Fibroblast of lung (primary cell): Measurements from ENCODE around the gene LTBP4. TPM values are rescaled to one million over a fixed set of nuclear protein-coding genes. Genes with fewer than 3 reads are reported as not detected.

Experiments used
- DNase-seq, 2 donors: peaks; one replicate each; pipeline versions ENCODE4 v3.0.0 to v3.0.0-alpha.2; 2010; ENCODE audit warnings: low read depth in 2 of 2
- H2AFZ ChIP-seq: 2 replicates; pipeline ENCODE4 v1.5.1; 2012; ENCODE audit warnings: low read length, control low read depth, inconsistent platforms
- H3K27ac ChIP-seq: 2 replicates; pipeline ENCODE4 v1.5.1; 2011; ENCODE audit warnings: low read length, control low read depth; ENCODE audit not compliant: insufficient read depth
- H3K27me3 ChIP-seq: 2 replicates; pipeline ENCODE4 v1.5.1; 2011; ENCODE audit warnings: mild to moderate bottlenecking, low read length; ENCODE audit not compliant: control insufficient read depth, insufficient read depth
- H3K36me3 ChIP-seq: 2 replicates; pipeline ENCODE4 v1.5.1; 2011; ENCODE audit warnings: low read length; ENCODE audit not compliant: control insufficient read depth, insufficient read depth
- H3K4me1 ChIP-seq: 2 replicates; pipeline ENCODE4 v1.5.1; 2011; ENCODE audit warnings: low read length; ENCODE audit not compliant: control insufficient read depth, insufficient read depth; ENCODE audit errors: extremely low read depth
- H3K4me2 ChIP-seq: 2 replicates; pipeline ENCODE4 v1.5.1; 2011; ENCODE audit warnings: low read length, control low read depth; ENCODE audit not compliant: insufficient read depth; ENCODE audit errors: extremely low read depth
- H3K4me3 ChIP-seq, 4 experiments: fragments of 200-600 bp in 1 of 4; sonication (generic) in 1 of 4; replicated peaks in 1 of 4; 2 replicates each; pipeline ENCODE4 v1.5.1; 2011 to 2016; ENCODE audit warnings: low read length in 4 of 4, low read depth in 3 of 4, mild to moderate bottlenecking in 3 of 4, control low read depth in 2 of 4, inconsistent platforms in 1 of 4, mixed read lengths in 1 of 4; ENCODE audit not compliant: insufficient read depth in 1 of 4; ENCODE audit errors: control extremely low read depth in 1 of 4
- H3K79me2 ChIP-seq: 2 replicates; pipeline ENCODE4 v1.5.1; 2012; ENCODE audit warnings: mild to moderate bottlenecking, low read length, inconsistent platforms; ENCODE audit not compliant: control insufficient read depth, insufficient read depth
- H3K9ac ChIP-seq: 2 replicates; pipeline ENCODE4 v1.5.1; 2011; ENCODE audit warnings: mild to moderate bottlenecking, low read length, control low read depth; ENCODE audit not compliant: insufficient read depth
- H3K9me3 ChIP-seq: 2 replicates; pipeline ENCODE4 v1.5.1; 2012; ENCODE audit warnings: low read depth, low read length; ENCODE audit not compliant: control insufficient read depth, insufficient read depth
- H4K20me1 ChIP-seq: 2 replicates; pipeline ENCODE4 v1.5.1; 2011; ENCODE audit warnings: low read length; ENCODE audit not compliant: control insufficient read depth, insufficient read depth; ENCODE audit errors: extremely low read depth
- CTCF ChIP-seq, 2 donors: IDR thresholded peaks in 1 of 2; conservative IDR thresholded peaks in 1 of 2; 1 replicate in 1 of 2; 2 replicates in 1 of 2; pipeline ENCODE4 v1.5.1; 2011 to 2012; ENCODE audit warnings: low read length in 2 of 2, control low read depth in 1 of 2, inconsistent platforms in 1 of 2, low read depth in 1 of 2, mild to moderate bottlenecking in 1 of 2
- EZH2 ChIP-seq: IDR thresholded peaks from 2 replicates; pipeline ENCODE4 v1.5.1; 2012; ENCODE audit warnings: low read length, control low read depth, mild to moderate bottlenecking; ENCODE audit errors: missing control alignments
- polyA plus RNA-seq, 2 donors: library from polyadenylated mRNA; depleted of rRNA in 1 of 2; stranded (reverse) in 1 of 2; unstranded in 1 of 2; fragments of >200 nt; gene quantifications; 2 replicates each; pipeline ENCODE4 v1.2.1, GENCODE V29; 2011 to 2012; ENCODE audit warnings: missing spikeins in 1 of 2
- total RNA-seq: library from RNA; depleted of rRNA; stranded (reverse); fragments of >200 nt; gene quantifications from 2 replicates; pipeline ENCODE4 v1.2.1, GENCODE V29; 2014

The LTBP4 gene
- total and polyA plus RNA-seq, 2 donors (not counting 1 experiment from before 2014, with no cell fraction given), result 31.7 to 46.4 TPM

GRCh38 chr19:40673397-40673796 lies 72.2 kb downstream of the LTBP4 start:
- Histone ChIP-seq H3K9ac (no peak overlapping the region), H3K4me1 (no peaks in the 10 kb centered on the region), H3K9me3 (no peaks in the 10 kb centered on the region), H3K4me3 (no peak overlapping the region), H3K79me2 (no peaks in the 10 kb centered on the region), H3K27me3 (no peaks in the 10 kb centered on the region), H3K27ac (no peak overlapping the region), H4K20me1 (no peaks in the 10 kb centered on the region), H3K36me3 (peaks cover 57% of the 10 kb centered on the region), H3K4me2 (no peak overlapping the region), H2AFZ (no peak overlapping the region)
- TF ChIP-seq EZH2 (no peak), CTCF (conservative IDR thresholded peaks at IDR 0.05 in 1 of 2, IDR thresholded peaks at IDR 0.05 in 1 of 2; ENCODE audit: low read depth in 1 of 2, low read length in 2 of 2) (no peak)
- DNase-seq, result no peak

- H3K27me3 ChIP-seq, result no peaks in the 10 kb centered on the region
- H3K36me3 ChIP-seq, result peaks cover 51% of the 10 kb centered on the region
- H4K20me1 ChIP-seq, result no peaks in the 10 kb centered on the region
- no peak overlapping the region for H3K9ac ChIP-seq
- H3K27ac ChIP-seq, result no peak overlapping the region
- H3K4me3 ChIP-seq, result no peak overlapping the region
- no peak overlapping the region for H3K4me2 ChIP-seq
- no peak overlapping the region for H2AFZ ChIP-seq
- H3K4me1 ChIP-seq, result no peaks in the 10 kb centered on the region
- no peaks in the 10 kb centered on the region for H3K79me2 ChIP-seq
- no peak for TF ChIP-seq EZH2
- TF ChIP-seq CTCF (conservative IDR thresholded peaks at IDR 0.05 in 1 of 2, IDR thresholded peaks at IDR 0.05 in 1 of 2; ENCODE audit: low read depth in 1 of 2, low read length in 2 of 2), result no peak
- peak; percentile 28 to 60 for DNase-seq
- no peaks in the 10 kb centered on the region for H3K9me3 ChIP-seq
Observed at GRCh38 chr19:40674291-40674690, 73.1 kb downstream of the LTBP4 start.

GRCh38 chr19:40677156-40677555 lies 76.0 kb downstream of the LTBP4 start:
- TF ChIP-seq EZH2, result no peak
- no peak for TF ChIP-seq CTCF (conservative IDR thresholded peaks at IDR 0.05 in 1 of 2, IDR thresholded peaks at IDR 0.05 in 1 of 2; ENCODE audit: low read depth in 1 of 2, low read length in 2 of 2)
- H3K4me1 ChIP-seq, result no peaks in the 10 kb centered on the region
- no peak overlapping the region for H3K4me2 ChIP-seq
- no peak overlapping the region for H2AFZ ChIP-seq
- H3K79me2 ChIP-seq, result no peaks in the 10 kb centered on the region
- no peaks in the 10 kb centered on the region for H3K27me3 ChIP-seq
- H3K27ac ChIP-seq, result no peak overlapping the region
- no peak for DNase-seq
- no peaks in the 10 kb centered on the region for H3K9me3 ChIP-seq
- no peak overlapping the region for H3K4me3 ChIP-seq
- H3K36me3 ChIP-seq, result peaks cover 36% of the 10 kb centered on the region
- no peak overlapping the region for H3K9ac ChIP-seq
- no peaks in the 10 kb centered on the region for H4K20me1 ChIP-seq

Other genes starting within 250 kb of the LTBP4 start
- gene HIPK4, start 211.2 kb upstream of the LTBP4 start, total RNA-seq, result 0.17 and 0.26 TPM in 2 replicates
- gene HIPK4, start 211.2 kb upstream of the LTBP4 start, polyA plus RNA-seq, result 0.05 and 0.07 TPM in 2 replicates
- gene PRX, start 188.0 kb upstream of the LTBP4 start, total RNA-seq, result 3.1 and 3.6 TPM in 2 replicates
- gene PRX, start 188.0 kb upstream of the LTBP4 start, polyA plus RNA-seq, result 0.84 and 0.91 TPM in 2 replicates
- 19.2 and 27.2 TPM in 2 replicates for gene SERTAD1, start 175.4 kb upstream of the LTBP4 start, total RNA-seq
- 7.2 and 12.7 TPM in 2 replicates for gene SERTAD1, start 175.4 kb upstream of the LTBP4 start, polyA plus RNA-seq
- gene SERTAD3, start 157.0 kb upstream of the LTBP4 start, total RNA-seq, result 22.3 and 23.6 TPM in 2 replicates
- gene SERTAD3, start 157.0 kb upstream of the LTBP4 start, polyA plus RNA-seq, result 15.1 and 24.8 TPM in 2 replicates
- gene BLVRB, start 135.6 kb upstream of the LTBP4 start, total RNA-seq, result 105 and 145 TPM in 2 replicates
- gene BLVRB, start 135.6 kb upstream of the LTBP4 start, polyA plus RNA-seq, result 40.0 and 50.8 TPM in 2 replicates
- gene SPTBN4, start 134.4 kb upstream of the LTBP4 start, total RNA-seq, result 3.9 and 6.6 TPM in 2 replicates
- 1.3 and 2.0 TPM in 2 replicates for gene SPTBN4, start 134.4 kb upstream of the LTBP4 start, polyA plus RNA-seq
- 22.3 and 43.4 TPM in 2 replicates for gene SHKBP1, start 24.5 kb upstream of the LTBP4 start, total RNA-seq
- gene SHKBP1, start 24.5 kb upstream of the LTBP4 start, polyA plus RNA-seq, result 35.6 and 43.2 TPM in 2 replicates
- gene NUMBL, start 89.3 kb downstream of the LTBP4 start, total RNA-seq, result 30.6 and 33.4 TPM in 2 replicates
- gene NUMBL, start 89.3 kb downstream of the LTBP4 start, polyA plus RNA-seq, result 26.2 and 28.2 TPM in 2 replicates
- gene COQ8B, start 115.5 kb downstream of the LTBP4 start, total RNA-seq, result 28.0 and 43.4 TPM in 2 replicates
- gene COQ8B, start 115.5 kb downstream of the LTBP4 start, polyA plus RNA-seq, result 13.7 and 16.7 TPM in 2 replicates
- gene ITPKC, start 115.7 kb downstream of the LTBP4 start, total RNA-seq, result 19.5 and 23.1 TPM in 2 replicates
- 6.5 TPM in 2 replicates for gene ITPKC, start 115.7 kb downstream of the LTBP4 start, polyA plus RNA-seq
- 0.51 and 1.8 TPM in 2 replicates for gene ACTMAP, start 149.1 kb downstream of the LTBP4 start, total RNA-seq
- 2.2 and 2.5 TPM in 2 replicates for gene ACTMAP, start 149.1 kb downstream of the LTBP4 start, polyA plus RNA-seq
- gene SNRPA, start 149.8 kb downstream of the LTBP4 start, total RNA-seq, result 22.1 and 41.9 TPM in 2 replicates
- gene SNRPA, start 149.8 kb downstream of the LTBP4 start, polyA plus RNA-seq, result 74.4 and 134 TPM in 2 replicates
- gene MIA, start 174.2 kb downstream of the LTBP4 start, total RNA-seq, result 0.26 TPM in 1 of 2 replicates, not detected in the other
- 0.99 TPM in 1 of 2 replicates, not detected in the other for gene MIA, start 174.2 kb downstream of the LTBP4 start, polyA plus RNA-seq
- 4.4 and 10.6 TPM in 2 replicates for gene RAB4B, start 176.9 kb downstream of the LTBP4 start, total RNA-seq
- 11.8 and 12.8 TPM in 2 replicates for gene RAB4B, start 176.9 kb downstream of the LTBP4 start, polyA plus RNA-seq
- gene EGLN2, start 197.8 kb downstream of the LTBP4 start, total RNA-seq, result 83.2 and 106 TPM in 2 replicates
- gene EGLN2, start 197.8 kb downstream of the LTBP4 start, polyA plus RNA-seq, result 27.3 and 33.9 TPM in 2 replicates
- gene CYP2A6, start 249.1 kb downstream of the LTBP4 start, total RNA-seq, result not detected in 2 replicates
- gene CYP2A6, start 249.1 kb downstream of the LTBP4 start, polyA plus RNA-seq, result not detected in 2 replicates